Measurements from ENCODE around the gene POLG2.

Gene POLG2

DNA sequence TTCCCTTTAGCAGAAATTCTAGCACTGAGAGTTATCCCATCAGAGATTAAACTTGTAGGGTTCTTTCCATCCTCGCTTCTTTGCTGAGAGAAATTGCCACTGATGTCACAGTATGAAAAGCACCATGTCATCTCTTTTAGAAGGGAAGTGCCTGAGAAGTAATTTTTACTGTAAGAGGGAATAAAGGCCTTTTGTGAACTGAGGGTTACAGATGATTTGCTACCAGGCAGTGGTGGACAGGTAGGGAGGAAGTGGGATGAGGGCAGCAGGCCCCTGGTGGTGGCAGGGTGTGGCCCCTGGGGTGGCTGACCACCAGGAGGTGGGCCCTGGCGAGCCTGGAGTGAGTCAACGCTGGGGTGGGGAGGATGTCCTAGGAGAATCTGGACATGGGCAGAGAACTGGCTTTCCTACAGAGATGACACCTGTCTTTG, 54.3 kb downstream of the POLG2 start:
- TF ChIP-seq FOXP2 (optimal IDR thresholded peaks at IDR 0.05; ENCODE audit: borderline replicate concordance, extremely low read depth, extremely low read length, insufficient read depth) (no peak), TAF1 (IDR thresholded peaks at IDR 0.05; ENCODE audit: borderline replicate concordance, insufficient read depth, low read length) (no peak), POLR2AphosphoS5 (IDR thresholded peaks at IDR 0.05; ENCODE audit: low read depth, low read length) (no peak), SIN3A (IDR thresholded peaks at IDR 0.05; ENCODE audit: borderline replicate concordance, insufficient read depth, low read length) (no peak)
- TF ChIP-seq, protein P1, sequence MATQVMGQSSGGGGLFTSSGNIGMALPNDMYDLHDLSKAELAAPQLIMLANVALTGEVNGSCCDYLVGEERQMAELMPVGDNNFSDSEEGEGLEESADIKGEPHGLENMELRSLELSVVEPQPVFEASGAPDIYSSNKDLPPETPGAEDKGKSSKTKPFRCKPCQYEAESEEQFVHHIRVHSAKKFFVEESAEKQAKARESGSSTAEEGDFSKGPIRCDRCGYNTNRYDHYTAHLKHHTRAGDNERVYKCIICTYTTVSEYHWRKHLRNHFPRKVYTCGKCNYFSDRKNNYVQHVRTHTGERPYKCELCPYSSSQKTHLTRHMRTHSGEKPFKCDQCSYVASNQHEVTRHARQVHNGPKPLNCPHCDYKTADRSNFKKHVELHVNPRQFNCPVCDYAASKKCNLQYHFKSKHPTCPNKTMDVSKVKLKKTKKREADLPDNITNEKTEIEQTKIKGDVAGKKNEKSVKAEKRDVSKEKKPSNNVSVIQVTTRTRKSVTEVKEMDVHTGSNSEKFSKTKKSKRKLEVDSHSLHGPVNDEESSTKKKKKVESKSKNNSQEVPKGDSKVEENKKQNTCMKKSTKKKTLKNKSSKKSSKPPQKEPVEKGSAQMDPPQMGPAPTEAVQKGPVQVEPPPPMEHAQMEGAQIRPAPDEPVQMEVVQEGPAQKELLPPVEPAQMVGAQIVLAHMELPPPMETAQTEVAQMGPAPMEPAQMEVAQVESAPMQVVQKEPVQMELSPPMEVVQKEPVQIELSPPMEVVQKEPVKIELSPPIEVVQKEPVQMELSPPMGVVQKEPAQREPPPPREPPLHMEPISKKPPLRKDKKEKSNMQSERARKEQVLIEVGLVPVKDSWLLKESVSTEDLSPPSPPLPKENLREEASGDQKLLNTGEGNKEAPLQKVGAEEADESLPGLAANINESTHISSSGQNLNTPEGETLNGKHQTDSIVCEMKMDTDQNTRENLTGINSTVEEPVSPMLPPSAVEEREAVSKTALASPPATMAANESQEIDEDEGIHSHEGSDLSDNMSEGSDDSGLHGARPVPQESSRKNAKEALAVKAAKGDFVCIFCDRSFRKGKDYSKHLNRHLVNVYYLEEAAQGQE (IDR thresholded peaks at IDR 0.05; ENCODE audit: insufficient read depth in 1 of 2, low read depth in 2 of 2, low read length in 2 of 2), result no peak

DNA sequence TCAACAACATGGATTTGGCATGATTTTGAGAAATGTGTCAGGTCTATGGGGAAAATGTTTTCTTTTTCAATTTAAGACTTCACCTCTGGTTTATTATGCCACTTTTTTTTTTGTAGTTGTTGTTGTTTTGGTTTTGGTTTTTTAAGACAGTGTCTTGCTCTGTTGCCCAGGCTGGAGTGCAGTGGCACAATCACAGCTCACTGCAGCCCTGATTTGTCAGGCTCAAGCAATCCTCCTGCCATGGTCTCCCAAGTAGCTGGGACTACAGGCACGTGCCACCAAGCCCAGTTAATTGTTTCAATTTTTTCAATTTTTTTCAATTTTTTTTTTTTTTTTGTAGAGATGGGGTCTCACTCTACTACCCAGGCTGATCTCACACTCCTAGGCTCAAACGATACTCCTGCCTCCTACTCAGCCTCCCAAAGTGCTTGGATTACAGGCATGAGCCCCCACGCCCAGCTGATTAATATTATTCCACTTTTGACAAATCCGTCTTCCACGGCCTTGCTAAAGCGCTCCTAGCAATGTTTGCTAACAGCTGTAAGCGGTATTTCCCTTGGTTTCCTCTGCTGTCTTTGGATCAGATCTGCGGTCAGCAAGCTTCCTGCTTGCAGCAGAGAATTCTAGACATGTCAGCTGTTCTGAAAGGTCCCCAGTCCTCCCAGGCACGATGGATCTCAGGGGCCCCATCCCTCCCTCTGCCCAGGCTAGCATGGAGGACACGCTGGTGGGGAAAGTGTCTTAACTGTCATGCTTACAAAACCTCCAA, 54.9 kb downstream of the POLG2 start:
- TF ChIP-seq SIN3A (IDR thresholded peaks at IDR 0.05; ENCODE audit: borderline replicate concordance, insufficient read depth, low read length) (0 out of 2 replicates have a peak, but pooled peaks have one; percentile 67), TAF1 (IDR thresholded peaks at IDR 0.05; ENCODE audit: borderline replicate concordance, insufficient read depth, low read length) (no peak), FOXP2 (optimal IDR thresholded peaks at IDR 0.05; ENCODE audit: borderline replicate concordance, extremely low read depth, extremely low read length, insufficient read depth) (no peak)

DNA sequence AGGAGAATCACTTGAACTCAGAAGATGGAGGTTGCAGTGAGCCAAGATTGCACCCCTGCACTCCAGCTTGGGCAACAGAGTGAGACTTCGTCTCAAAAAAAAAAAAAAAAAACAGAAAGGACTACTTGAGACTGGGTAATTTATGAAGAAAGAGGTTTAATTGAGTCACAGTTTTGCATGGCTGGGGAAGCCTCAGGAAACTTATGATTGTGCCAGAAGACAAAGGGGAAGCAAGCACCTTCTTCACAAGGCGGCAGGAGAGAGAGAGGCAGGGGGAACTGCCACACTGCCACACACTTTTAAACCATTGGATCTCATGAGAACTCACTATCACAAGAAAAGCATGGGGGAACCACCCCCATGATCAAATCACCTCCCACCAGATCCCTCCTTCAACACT, 56.9 kb downstream of the POLG2 start:
- TF ChIP-seq POLR2AphosphoS5 (IDR thresholded peaks at IDR 0.05; ENCODE audit: low read depth, low read length) (no peak), TAF1 (IDR thresholded peaks at IDR 0.05; ENCODE audit: borderline replicate concordance, insufficient read depth, low read length) (no peak), SIN3A (IDR thresholded peaks at IDR 0.05; ENCODE audit: borderline replicate concordance, insufficient read depth, low read length) (no peak), FOXP2 (optimal IDR thresholded peaks at IDR 0.05; ENCODE audit: borderline replicate concordance, extremely low read depth, extremely low read length, insufficient read depth) (no peak)
- TF ChIP-seq, protein P1 (IDR thresholded peaks at IDR 0.05; ENCODE audit: insufficient read depth in 1 of 2, low read depth in 2 of 2, low read length in 2 of 2), result no peak

DNA sequence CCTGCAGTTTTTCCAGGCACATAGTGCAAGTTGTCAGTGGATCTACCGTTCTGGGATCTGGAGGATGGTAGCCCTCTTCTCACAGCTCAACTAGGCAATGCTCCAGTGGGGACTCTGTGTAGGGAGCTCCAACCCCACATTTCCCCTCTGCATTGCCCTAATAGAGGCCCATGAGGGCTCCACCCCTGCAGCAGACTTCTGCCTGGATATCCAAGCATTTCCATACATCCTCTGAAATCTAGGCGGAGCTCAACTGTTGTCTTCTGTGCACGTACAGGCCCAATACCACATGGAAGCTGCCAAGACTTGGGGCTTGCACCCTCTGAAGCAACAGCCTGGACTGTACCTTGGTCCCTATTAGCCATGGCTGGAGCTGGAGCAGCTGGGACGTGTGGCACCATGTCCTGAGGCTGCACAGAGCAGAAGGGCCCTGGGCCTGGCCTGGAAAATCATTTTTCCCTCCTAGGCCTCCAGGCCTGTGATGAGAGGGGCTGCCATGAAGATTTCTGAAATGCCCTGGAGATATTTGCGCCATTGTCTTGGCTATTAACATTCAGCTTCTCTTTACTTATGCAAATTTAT, 58.8 kb downstream of the POLG2 start:
- no peak for TF ChIP-seq POLR2AphosphoS5 (IDR thresholded peaks at IDR 0.05; ENCODE audit: low read depth, low read length)
- TF ChIP-seq TAF1 (IDR thresholded peaks at IDR 0.05; ENCODE audit: borderline replicate concordance, insufficient read depth, low read length), result no peak
- TF ChIP-seq FOXP2 (optimal IDR thresholded peaks at IDR 0.05; ENCODE audit: borderline replicate concordance, extremely low read depth, extremely low read length, insufficient read depth), result no peak
- TF ChIP-seq, protein P1 (IDR thresholded peaks at IDR 0.05; ENCODE audit: insufficient read depth in 1 of 2, low read depth in 2 of 2, low read length in 2 of 2), result no peak
- TF ChIP-seq SIN3A (IDR thresholded peaks at IDR 0.05; ENCODE audit: borderline replicate concordance, insufficient read depth, low read length), result no peak

DNA sequence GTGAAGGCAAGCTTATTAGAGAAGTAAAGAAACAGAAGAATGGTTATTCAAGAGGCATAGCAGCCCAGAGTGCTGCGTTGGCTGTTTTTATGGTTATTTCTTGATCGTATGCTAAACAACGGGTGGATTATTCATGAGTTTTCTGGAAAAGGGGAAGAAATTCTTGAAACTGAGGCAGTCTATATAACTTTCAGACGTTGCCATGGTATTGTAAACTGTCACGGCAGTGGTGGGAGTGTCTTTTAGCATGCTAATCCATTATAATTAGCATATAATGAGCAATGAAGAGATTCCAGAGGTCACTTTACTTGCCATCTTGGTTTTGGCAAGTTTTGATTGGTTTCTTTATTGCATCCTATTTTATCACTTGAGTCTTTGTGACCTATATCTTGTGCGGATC, 65.3 kb downstream of the POLG2 start:
- TF ChIP-seq, protein P1 (IDR thresholded peaks at IDR 0.05; ENCODE audit: insufficient read depth in 1 of 2, low read depth in 2 of 2, low read length in 2 of 2), result no peak
- TF ChIP-seq SIN3A (IDR thresholded peaks at IDR 0.05; ENCODE audit: borderline replicate concordance, insufficient read depth, low read length) (no peak), POLR2AphosphoS5 (IDR thresholded peaks at IDR 0.05; ENCODE audit: low read depth, low read length) (no peak)

Data from PFSK-1 (cell line).